Central memory CD8-positive, alpha-beta T cell (primary cell): ENCODE results near the gene ZNF850.
A peak's percentile ranks its signal among the peaks of the same experiment; 100 is the strongest.

ENCODE experiments used
- ATAC-seq: fragments of 150-1000 bp; cut with Tn5 transposase; replicated peaks from 2 replicates; pipeline ENCODE4 v1.10.0; 2022; ENCODE audit warnings: mild to moderate bottlenecking, moderate FRiP score, moderate number of reproducible peaks; ENCODE audit not compliant: poor library complexity, severe bottlenecking; ENCODE audit errors: extremely low read depth
- DNase-seq, 2 donors: peaks; one replicate each; pipeline ENCODE4 v3.0.0; 2021; ENCODE audit warnings: low spot score in 2 of 2
- H3K27ac Mint-ChIP-seq: one replicate; pipeline ENCODE4 v1.8.0; 2022; ENCODE audit warnings: low read depth, mild to moderate bottlenecking, moderate library complexity, mixed read lengths
- H3K27me3 Mint-ChIP-seq: one replicate; pipeline ENCODE4 v1.8.0; 2022; ENCODE audit warnings: mixed read lengths
- H3K36me3 Mint-ChIP-seq: one replicate; pipeline ENCODE4 v1.8.0; 2022; ENCODE audit warnings: mild to moderate bottlenecking, moderate library complexity, mixed read lengths; ENCODE audit not compliant: insufficient read depth
- H3K4me1 Mint-ChIP-seq: one replicate; pipeline ENCODE4 v1.8.0; 2022; ENCODE audit warnings: mixed read lengths
- H3K4me3 Mint-ChIP-seq: one replicate; pipeline ENCODE4 v1.8.0; 2022; ENCODE audit warnings: mild to moderate bottlenecking, moderate library complexity, mixed read lengths
- H3K9me3 Mint-ChIP-seq: one replicate; pipeline ENCODE4 v1.8.0; 2022; ENCODE audit warnings: mixed read lengths

ZNF850 gene

GRCh38 chr19:36685835-36686234 lies 86.8 kb downstream of the ZNF850 start:
- no peak for ATAC-seq
- no peaks in the 10 kb centered on the region for H3K9me3 Mint-ChIP-seq
- H3K27me3 Mint-ChIP-seq = no peaks in the 10 kb centered on the region
- peaks cover 41% of the 10 kb centered on the region for H3K36me3 Mint-ChIP-seq
- DNase-seq = no peak
- H3K4me1 Mint-ChIP-seq = peaks cover 41% of the 10 kb centered on the region
- no peak overlapping the region for H3K27ac Mint-ChIP-seq
- H3K4me3 Mint-ChIP-seq = peak overlapping the region; percentile 99

DNA sequence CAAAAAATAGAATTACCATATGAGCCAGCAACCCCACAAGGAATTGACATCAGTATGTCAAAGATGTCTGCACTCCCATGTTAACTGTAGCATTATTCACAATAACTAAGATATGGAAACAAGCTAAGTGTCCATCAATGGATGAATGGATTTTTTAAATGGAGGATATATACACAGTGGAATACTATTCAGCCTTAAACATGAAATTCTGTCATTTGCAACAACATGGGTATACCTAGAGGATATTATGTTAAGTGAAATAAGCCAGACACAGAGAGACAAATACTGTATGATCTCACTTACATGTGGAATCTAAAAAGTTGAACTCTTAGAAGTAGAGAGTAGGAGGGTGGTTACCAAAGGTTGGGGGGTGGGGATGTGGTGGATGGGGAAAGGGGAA lies 93.2 kb downstream of the ZNF850 start:
- H3K4me1 Mint-ChIP-seq = peaks cover 12% of the 10 kb centered on the region
- DNase-seq (no peak), ATAC-seq (no peak)
- no peak overlapping the region for H3K4me3 Mint-ChIP-seq
- no peak overlapping the region for H3K27ac Mint-ChIP-seq
- peaks cover 8% of the 10 kb centered on the region for H3K36me3 Mint-ChIP-seq
- H3K9me3 Mint-ChIP-seq = peaks cover 6% of the 10 kb centered on the region
- H3K27me3 Mint-ChIP-seq = no peaks in the 10 kb centered on the region

GRCh38 chr19:36674201-36674600 lies 98.4 kb downstream of the ZNF850 start:
- DNase-seq = no peak
- H3K36me3 Mint-ChIP-seq = peaks cover 3% of the 10 kb centered on the region
- H3K9me3 Mint-ChIP-seq = peaks cover 6% of the 10 kb centered on the region

DNA sequence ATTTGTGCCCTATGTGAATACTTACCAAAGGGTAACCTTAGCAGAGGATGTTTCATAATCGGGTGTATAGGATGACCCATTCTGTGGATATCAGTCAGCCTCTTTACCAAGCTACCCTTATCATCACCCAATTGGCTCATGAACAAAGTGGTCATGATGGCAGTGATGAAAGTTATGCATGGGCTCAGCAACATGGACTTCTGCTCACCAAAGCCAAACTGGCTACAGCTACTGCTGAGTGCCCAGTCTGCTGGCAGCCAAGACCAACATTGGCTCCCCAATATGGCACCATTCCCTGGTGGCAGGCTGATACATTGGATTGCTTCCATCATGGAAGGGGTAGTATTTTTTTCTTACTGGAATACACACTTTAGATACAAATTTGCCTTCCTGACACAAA lies 100.2 kb downstream of the ZNF850 start:
- H3K4me1 Mint-ChIP-seq = peaks cover 24% of the 10 kb centered on the region
- H3K36me3 Mint-ChIP-seq = peaks cover 3% of the 10 kb centered on the region
- H3K27me3 Mint-ChIP-seq = no peaks in the 10 kb centered on the region
- no peaks in the 10 kb centered on the region for H3K9me3 Mint-ChIP-seq
- H3K27ac Mint-ChIP-seq = no peak overlapping the region
- no peak overlapping the region for H3K4me3 Mint-ChIP-seq
- DNase-seq = no peak
- no peak for ATAC-seq

More at GRCh38 chr19:36674201-36674600, 98.4 kb downstream of the ZNF850 start:
- peaks cover 12% of the 10 kb centered on the region for H3K4me1 Mint-ChIP-seq
- ATAC-seq = no peak
- H3K4me3 Mint-ChIP-seq = no peak overlapping the region
- no peak overlapping the region for H3K27ac Mint-ChIP-seq
- H3K27me3 Mint-ChIP-seq = no peaks in the 10 kb centered on the region

- peaks cover 43% of the 10 kb centered on the region for H3K4me1 Mint-ChIP-seq
- H3K4me3 Mint-ChIP-seq = peak overlapping the region; percentile 96
- H3K36me3 Mint-ChIP-seq = peaks cover 17% of the 10 kb centered on the region
- H3K27me3 Mint-ChIP-seq = no peaks in the 10 kb centered on the region
- DNase-seq (no peak), ATAC-seq (no peak)
- H3K9me3 Mint-ChIP-seq = no peaks in the 10 kb centered on the region
- H3K27ac Mint-ChIP-seq = peak overlapping the region; percentile 5
These were observed 104.0 kb downstream of the ZNF850 start for GRCh38 chr19:36668646-36669045.

DNA sequence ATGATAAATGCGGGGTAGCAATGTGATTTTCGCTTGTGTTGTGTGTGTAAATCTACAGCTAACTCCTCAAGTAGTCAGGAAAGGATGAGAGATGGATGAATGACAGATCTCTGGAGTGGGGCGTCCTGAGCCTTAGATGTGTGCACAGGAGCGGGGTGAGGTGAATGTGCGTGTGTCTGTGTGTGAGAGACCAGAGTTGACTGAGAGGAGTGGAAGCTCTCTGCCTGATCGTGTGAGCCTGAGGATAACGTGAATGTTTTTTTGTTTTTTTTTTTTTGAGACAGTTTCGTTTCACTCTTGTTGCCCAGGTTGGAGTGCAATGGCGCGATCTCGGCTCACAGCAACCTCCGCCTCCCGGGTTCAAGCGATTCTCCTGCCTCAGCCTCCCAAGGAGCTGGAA lies 106.8 kb downstream of the ZNF850 start:
- H3K4me3 Mint-ChIP-seq = peak overlapping the region; percentile 96
- peak overlapping the region; percentile 99 for H3K27ac Mint-ChIP-seq
- H3K9me3 Mint-ChIP-seq = no peaks in the 10 kb centered on the region
- ATAC-seq (no peak), DNase-seq (no peak)
- peaks cover 41% of the 10 kb centered on the region for H3K4me1 Mint-ChIP-seq
- peaks cover 24% of the 10 kb centered on the region for H3K36me3 Mint-ChIP-seq
- no peaks in the 10 kb centered on the region for H3K27me3 Mint-ChIP-seq
